RWPE1 (cell line): Measurements from ENCODE around the gene GOLGA8B.
A peak's percentile ranks its signal among the peaks of the same experiment; 100 is the strongest.

ENCODE experiments used
- CTCF ChIA-PET: fragments of 350-600 bp; sonication (Branson Sonifier 250); formaldehyde crosslinking; extraction: SDS; loops from one replicate; lab custom pipeline; 2021; lab: Yijun Ruan, JAX
- POLR2A ChIA-PET: fragments of 400-600 bp; formaldehyde crosslinking; extraction: SDS; loops from one replicate; lab custom pipeline; 2020; ENCODE audit warnings: antibody characterized with exemption; ENCODE audit not compliant: low non-redundant PET; lab: Yijun Ruan, JAX
- DNase-seq: peaks from one replicate; pipeline ENCODE4 v3.0.0; 2012; ENCODE audit warnings: low spot score
- H3K27ac ChIP-seq: fragments of 450-650 bp; 2 replicates; pipeline ENCODE4 v1.5.1; 2017
- CTCF ChIP-seq: fragments of 450-650 bp; conservative IDR thresholded peaks from 2 replicates; pipeline ENCODE4 v1.5.1; 2017; ENCODE audit warnings: low read depth, mild to moderate bottlenecking

The GOLGA8B gene

GRCh38 chr15:34620142-34620541 is 36.7 kb upstream of the GOLGA8B start:
- no peak overlapping the region for H3K27ac ChIP-seq
- CTCF ChIA-PET: no interaction called here
- DNase-seq: no peak
- POLR2A ChIA-PET: no interaction called here
- TF ChIP-seq CTCF: no peak

GRCh38 chr15:34619151-34619550 is 35.7 kb upstream of the GOLGA8B start:
- DNase-seq: no peak
- no peak overlapping the region for H3K27ac ChIP-seq
- POLR2A ChIA-PET: no interaction called here
- CTCF ChIA-PET: interaction anchor here (1.1 kb wide), 1 partner anchor 104 kb away, joined by 3 read pairs; no protein-coding TSS in a partner anchor
- TF ChIP-seq CTCF: no peak

- POLR2A ChIA-PET: no interaction called here
- TF ChIP-seq CTCF: no peak
- CTCF ChIA-PET: interaction anchor here (0.5 to 0.9 kb wide), 2 partner anchors 302 to 621 kb away, joined by 3 read pairs; no protein-coding TSS in a partner anchor
- DNase-seq: no peak
- no peak overlapping the region for H3K27ac ChIP-seq
These were observed 34.6 kb upstream of the GOLGA8B start for GRCh38 chr15:34618073-34618472.

- POLR2A ChIA-PET: no interaction called here
- peak; percentile 27 for TF ChIP-seq CTCF
- no peak overlapping the region for H3K27ac ChIP-seq
- CTCF ChIA-PET: interaction anchor here (0.7 kb wide), 1 partner anchor 253 kb away, joined by 3 read pairs; no protein-coding TSS in a partner anchor
- DNase-seq: peak; percentile 36
These were observed 33.2 kb upstream of the GOLGA8B start for GRCh38 chr15:34616613-34617012.

GRCh38 chr15:34613997-34614396 is 30.5 kb upstream of the GOLGA8B start:
- H3K27ac ChIP-seq: no peak overlapping the region
- TF ChIP-seq CTCF: no peak
- DNase-seq: no peak
- CTCF ChIA-PET: no interaction called here
- POLR2A ChIA-PET: no interaction called here

- POLR2A ChIA-PET: no interaction called here
- DNase-seq: no peak
- CTCF ChIA-PET: no interaction called here
- no peak overlapping the region for H3K27ac ChIP-seq
- no peak for TF ChIP-seq CTCF
These were observed 29.9 kb upstream of the GOLGA8B start for GRCh38 chr15:34613301-34613700.
